GM19468 (cell line): ENCODE measurements around the gene LEP.
"Not testable (repeated sequence)": the region's sequence is repeated elsewhere in the genome, so short reads cannot be mapped to it uniquely, and the experiment has no call there.

Experiments
- ATAC-seq: cut with Tn5 transposase; IDR thresholded peaks from one replicate; pipeline ENCODE4 v1.9.1; 2021; ENCODE audit warnings: mild to moderate bottlenecking, moderate library complexity, moderate number of reproducible peaks; ENCODE audit not compliant: unreplicated experiment; ENCODE audit errors: extremely low read depth

The LEP gene

DNA sequence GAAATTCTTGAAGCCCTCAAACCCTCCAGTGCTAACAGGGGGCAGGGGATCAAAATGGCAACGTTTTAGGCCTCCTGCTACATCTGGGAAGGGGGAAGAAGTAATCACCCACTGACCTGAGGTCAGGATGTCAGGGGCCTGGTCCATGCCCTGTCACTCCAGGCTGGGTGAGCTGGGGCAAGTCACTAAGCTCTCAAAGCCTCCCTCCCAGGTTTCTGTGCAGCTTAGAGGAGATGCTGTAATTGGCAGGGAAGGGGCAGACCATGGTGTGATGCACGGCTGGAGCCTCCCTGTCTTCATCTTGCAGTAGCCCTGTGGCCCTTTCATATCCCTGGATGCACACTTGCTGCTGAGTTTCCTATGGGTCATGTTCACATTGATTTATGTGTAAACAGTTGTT, 27.2 kb downstream of the LEP start:
- no peak for ATAC-seq

GRCh38 chr7:128270826-128271272, 29.8 kb downstream of the LEP start:
- no peak for ATAC-seq

DNA sequence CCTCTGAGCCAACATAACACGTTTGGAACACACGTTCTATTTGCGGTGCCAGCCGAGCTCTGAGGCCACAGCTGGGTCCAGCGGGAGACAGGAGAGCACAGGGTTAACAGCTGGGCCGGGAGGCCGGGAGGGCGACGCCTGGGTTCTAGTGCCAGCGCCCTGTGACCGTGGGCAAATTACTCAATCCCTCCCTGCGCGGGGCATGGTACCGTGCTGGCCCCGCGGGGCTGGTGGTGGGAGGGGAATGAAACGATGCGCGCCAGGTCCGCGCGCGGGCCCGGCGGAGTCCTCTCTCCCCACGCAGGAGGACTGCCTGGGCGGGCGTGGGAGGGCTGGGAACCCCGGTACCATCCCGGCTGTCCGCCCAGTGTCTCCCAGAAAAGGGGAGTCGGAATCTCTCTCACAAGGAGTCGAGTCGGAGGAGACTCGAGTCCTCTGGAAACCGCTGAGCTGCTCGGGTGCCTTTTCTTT, 30.4 kb downstream of the LEP start:
- ATAC-seq = no peak

DNA sequence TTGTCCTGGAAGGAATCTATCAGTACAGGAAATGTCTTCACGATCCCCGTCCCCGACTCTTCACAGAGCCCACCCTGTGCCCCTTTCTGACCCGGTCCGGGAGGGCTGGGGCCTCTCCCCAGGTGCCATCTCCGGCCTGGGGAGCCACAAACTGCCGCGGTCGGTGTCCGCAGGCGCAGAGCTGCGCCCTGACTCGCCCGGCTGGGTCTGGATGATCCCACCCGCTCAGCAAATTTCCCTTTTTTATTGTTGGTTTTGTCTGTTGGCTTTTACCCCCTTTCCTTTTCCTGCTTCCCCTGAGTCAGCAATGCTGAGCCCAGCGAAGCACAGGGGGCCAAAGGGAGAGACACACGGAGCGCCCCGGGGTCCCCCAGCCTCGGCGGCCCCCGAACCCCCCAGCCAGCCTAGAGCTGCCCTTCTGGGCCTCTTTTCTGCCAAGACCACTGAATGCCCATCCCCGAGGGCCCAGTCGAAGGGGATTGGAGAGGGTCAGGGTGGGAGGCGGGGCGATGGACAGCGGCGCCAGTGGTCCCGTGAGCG, 30.9 kb downstream of the LEP start:
- no peak for ATAC-seq

- ATAC-seq = no peak
Measured at GRCh38 chr7:128274246-128274883, 33.3 kb downstream of the LEP start.

GRCh38 chr7:128274884-128275603, 34.0 kb downstream of the LEP start:
- ATAC-seq = no peak

- ATAC-seq = no peak
Measured at GRCh38 chr7:128275681-128276080, 34.6 kb downstream of the LEP start.

DNA sequence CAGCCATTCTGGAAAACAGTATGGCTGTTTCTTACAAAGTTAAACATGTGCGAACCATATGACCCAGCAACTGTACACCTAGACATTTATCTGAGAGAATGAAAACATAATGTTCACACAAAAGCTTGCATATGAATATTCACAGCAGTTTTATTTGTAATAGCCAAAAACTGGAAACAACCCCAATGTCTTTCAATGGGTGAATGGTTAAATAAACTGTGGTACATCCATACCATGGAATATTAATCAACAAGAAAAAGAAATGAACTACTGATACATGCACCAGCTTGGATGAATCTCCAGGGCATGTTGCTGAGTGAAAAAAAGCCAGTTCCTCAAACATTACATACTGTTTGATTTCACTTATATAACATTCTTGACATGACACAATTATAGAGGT, 37.3 kb downstream of the LEP start:
- no peak for ATAC-seq

GRCh38 chr7:128279124-128279713, 38.1 kb downstream of the LEP start:
- ATAC-seq = no peak

- ATAC-seq = not testable (repeated sequence)
Measured at GRCh38 chr7:128280451-128280850, 39.4 kb downstream of the LEP start.

GRCh38 chr7:128281605-128282380, 40.7 kb downstream of the LEP start:
- ATAC-seq = no peak

- no peak for ATAC-seq
Measured at GRCh38 chr7:128284102-128284501, 43.0 kb downstream of the LEP start.

DNA sequence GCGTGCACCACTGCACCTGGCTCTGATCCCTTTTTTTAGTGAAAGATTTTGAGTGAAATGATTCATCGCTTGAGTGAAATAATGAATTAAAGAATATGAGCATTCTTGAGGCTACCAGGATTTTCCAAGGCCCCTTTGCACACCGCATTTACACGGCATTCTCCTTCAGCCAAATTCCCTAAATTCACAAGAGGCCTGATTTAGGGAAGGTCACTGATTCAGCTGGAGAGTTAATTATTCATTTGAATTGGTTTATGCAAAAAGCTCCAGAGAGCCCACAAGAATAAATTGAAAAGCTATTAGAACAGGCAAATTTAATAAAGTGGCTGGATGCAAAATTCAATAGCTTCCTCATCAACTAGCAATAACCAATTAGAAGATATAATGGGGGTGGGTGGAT, 46.5 kb downstream of the LEP start:
- no peak for ATAC-seq

DNA sequence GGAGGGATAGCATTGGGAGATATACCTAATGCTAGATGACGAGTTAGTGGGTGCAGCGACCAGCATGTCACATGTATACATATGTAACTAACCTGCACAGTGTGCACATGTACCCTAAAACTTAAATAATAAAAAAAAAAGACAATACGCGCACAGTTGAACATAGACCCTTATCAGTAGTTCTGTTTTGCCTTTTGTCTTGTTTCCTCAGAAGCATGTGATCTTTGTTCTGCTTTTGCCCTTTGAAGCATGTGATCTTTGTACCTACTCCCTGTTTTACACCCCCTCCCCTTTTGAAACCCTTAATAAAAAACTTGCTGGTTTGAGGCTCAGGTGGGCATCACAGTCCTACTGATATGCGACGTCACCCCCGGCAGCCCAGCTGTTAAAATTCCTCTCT, 56.9 kb downstream of the LEP start:
- ATAC-seq = not testable (repeated sequence)

DNA sequence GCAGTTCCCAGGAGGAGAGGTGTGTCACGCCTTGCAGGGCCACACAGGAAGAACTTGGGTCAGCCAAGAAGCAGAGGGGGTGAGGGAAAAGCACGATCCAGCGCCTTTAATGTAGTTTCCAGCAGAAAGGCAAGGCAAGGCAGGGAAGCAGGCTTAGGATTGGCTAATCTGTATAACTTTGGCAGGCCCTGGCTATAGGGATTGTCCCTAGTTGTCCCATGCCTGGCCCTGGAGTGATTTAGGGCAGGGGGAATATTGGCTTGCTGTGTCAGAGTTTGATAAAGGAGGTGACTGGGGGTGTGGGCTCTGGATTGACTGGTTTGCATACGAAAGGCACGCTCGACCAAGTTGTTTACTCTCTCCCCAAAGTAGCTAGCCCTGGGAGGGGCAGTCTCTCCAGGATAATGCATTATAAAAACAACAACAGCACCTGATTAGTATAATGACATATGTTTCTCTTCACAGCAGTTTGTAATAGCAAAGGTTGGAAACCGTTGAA, 58.1 kb downstream of the LEP start:
- ATAC-seq = no peak

GRCh38 chr7:128302139-128302538, 61.1 kb downstream of the LEP start:
- no peak for ATAC-seq

DNA sequence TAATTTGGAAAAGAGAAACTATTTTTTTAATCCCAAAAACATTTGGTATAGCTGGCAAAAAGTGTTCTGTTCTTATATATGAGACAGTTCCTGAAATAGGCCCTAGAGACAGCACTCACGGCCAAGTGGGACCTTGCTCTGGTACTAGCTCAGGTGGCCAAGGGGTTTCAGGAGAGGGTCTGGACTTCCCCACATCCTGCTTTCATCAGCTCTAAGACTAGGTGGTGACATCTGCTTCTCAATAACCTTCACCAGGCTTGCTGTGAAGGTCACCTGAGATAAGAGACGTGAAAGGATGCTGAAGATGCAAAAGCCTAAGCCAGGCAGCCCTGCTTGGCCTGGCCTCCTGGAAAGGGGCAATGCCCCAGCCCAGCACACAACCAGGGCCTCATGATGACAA, 62.1 kb downstream of the LEP start:
- ATAC-seq = no peak

GRCh38 chr7:128303643-128304042, 62.6 kb downstream of the LEP start:
- no peak for ATAC-seq

DNA sequence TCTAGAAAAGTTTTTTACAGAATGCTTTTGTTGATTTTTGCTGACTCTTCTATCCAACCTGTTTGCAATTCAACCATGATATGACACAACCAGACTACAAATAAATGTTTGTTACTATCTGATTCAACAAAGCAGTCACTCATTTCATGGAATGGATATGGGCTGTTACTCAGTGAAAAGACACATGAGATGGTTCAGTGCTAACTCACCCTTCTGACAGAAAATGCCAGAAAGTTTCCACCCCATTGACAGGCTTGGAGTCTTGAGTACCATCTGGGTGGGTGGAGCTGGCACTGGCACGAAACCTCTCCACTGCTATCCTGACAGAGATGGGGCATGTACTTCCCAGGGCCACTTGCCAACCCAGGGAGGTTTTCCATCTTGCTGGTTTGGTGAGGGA, 63.1 kb downstream of the LEP start:
- ATAC-seq = no peak

DNA sequence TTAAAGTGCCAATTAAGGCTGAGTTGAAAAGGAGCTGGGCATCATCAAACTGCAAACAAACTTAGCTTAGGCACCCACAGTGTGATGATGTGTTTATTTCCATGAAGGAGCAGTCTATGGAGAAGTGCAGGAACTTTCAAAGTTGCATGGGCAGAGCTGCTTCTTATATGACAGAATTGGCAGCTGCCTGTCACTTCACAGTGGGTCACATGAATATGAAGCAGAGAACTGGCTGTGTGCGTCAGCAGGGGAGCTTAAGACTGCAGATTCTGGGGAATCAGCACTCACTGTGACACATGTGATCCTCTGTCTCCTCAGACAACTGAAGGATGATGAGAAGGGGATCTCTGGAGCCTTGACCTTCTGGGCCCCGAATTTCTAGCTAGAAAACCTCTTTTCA, 66.0 kb downstream of the LEP start:
- no peak for ATAC-seq
